ENCODE data around the gene SNX24.

DNA sequence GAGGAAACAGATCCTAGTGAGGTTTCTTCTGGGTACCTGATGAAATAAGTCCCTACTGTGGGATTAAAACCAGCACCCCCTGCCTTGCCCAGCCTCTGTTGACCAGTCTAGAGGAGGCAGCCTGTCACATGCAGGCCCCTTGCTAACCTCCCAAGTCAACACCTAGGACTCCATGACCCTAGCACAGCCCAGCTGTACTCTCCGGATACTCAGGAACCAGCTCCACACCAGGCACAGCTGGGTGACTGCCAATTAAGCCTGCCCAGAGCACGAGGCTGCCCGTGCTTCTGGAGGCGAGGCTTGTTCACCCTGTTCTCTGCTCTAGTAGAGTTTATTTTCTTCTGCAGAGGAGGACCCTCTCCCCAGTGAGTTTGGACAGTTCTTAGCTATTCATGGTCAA is 92.5 kb downstream of the SNX24 start:
- TF ChIP-seq, protein P1, sequence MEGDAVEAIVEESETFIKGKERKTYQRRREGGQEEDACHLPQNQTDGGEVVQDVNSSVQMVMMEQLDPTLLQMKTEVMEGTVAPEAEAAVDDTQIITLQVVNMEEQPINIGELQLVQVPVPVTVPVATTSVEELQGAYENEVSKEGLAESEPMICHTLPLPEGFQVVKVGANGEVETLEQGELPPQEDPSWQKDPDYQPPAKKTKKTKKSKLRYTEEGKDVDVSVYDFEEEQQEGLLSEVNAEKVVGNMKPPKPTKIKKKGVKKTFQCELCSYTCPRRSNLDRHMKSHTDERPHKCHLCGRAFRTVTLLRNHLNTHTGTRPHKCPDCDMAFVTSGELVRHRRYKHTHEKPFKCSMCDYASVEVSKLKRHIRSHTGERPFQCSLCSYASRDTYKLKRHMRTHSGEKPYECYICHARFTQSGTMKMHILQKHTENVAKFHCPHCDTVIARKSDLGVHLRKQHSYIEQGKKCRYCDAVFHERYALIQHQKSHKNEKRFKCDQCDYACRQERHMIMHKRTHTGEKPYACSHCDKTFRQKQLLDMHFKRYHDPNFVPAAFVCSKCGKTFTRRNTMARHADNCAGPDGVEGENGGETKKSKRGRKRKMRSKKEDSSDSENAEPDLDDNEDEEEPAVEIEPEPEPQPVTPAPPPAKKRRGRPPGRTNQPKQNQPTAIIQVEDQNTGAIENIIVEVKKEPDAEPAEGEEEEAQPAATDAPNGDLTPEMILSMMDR (IDR thresholded peaks at IDR 0.05; ENCODE audit: insufficient read depth, low read length), result no peak
- TF ChIP-seq REST (IDR thresholded peaks at IDR 0.05; ENCODE audit: insufficient replicate concordance, low read depth), result no peak
- TF ChIP-seq SPI1 (IDR thresholded peaks at IDR 0.05; ENCODE audit: borderline replicate concordance, low read depth), result no peak
- no peak for TF ChIP-seq POLR2AphosphoS5 (IDR thresholded peaks at IDR 0.05; ENCODE audit: low read depth)
- TF ChIP-seq GABPA (IDR thresholded peaks at IDR 0.05; ENCODE audit: low read depth), result no peak

Data from HL-60 (cell line).